ENCODE results near the gene ATP8B4. TPM values are rescaled to one million over a fixed set of nuclear protein-coding genes. Genes with fewer than 3 reads are reported as not detected.

Gene ATP8B4
- total RNA-seq, 2 experiments from 2014 or later: 0.31 TPM; not detected in 1

GRCh38 chr15:49987198-49987785 is 131.7 kb downstream of the ATP8B4 start:
- Histone ChIP-seq H3K36me3 (ENCODE audit: insufficient read depth, low read length) (no peaks in the 10 kb centered on the region), H3K4me1 (ENCODE audit: insufficient read depth, low read length) (no peaks in the 10 kb centered on the region), H3K27me3 (ENCODE audit: control insufficient read depth in 1 of 2, insufficient read depth in 2 of 2, low read length in 2 of 2) (no peaks in the 10 kb centered on the region), H3K9me3 (ENCODE audit: control insufficient read depth in 1 of 2, insufficient read depth in 1 of 2, low read length in 2 of 2) (no peaks in the 10 kb centered on the region), H3K4me3 (ENCODE audit: low read length) (no peak overlapping the region), H3K27ac (ENCODE audit: low read depth in 1 of 2, low read length in 2 of 2) (no peak overlapping the region)
- Mint-ChIP-seq H3K4me3 (no peak overlapping the region), H3K9me3 (no peaks in the 10 kb centered on the region), H3K27me3 (no peaks in the 10 kb centered on the region), H3K4me1 (ENCODE audit: low read depth) (no peaks in the 10 kb centered on the region), H3K36me3 (ENCODE audit: low read depth) (no peaks in the 10 kb centered on the region), H3K27ac (no peak overlapping the region)
- DNase-seq (no peak), ATAC-seq (ENCODE audit: poor library complexity) (no peak)
- intact Hi-C loops (cut with DNase I, micrococcal nuclease): no loop called here
- CTCF ChIA-PET: interaction anchor here (0.9 kb wide), 1 partner anchor 9 kb away, joined by 3 read pairs; no protein-coding TSS in a partner anchor
- TF ChIP-seq, protein P1, sequence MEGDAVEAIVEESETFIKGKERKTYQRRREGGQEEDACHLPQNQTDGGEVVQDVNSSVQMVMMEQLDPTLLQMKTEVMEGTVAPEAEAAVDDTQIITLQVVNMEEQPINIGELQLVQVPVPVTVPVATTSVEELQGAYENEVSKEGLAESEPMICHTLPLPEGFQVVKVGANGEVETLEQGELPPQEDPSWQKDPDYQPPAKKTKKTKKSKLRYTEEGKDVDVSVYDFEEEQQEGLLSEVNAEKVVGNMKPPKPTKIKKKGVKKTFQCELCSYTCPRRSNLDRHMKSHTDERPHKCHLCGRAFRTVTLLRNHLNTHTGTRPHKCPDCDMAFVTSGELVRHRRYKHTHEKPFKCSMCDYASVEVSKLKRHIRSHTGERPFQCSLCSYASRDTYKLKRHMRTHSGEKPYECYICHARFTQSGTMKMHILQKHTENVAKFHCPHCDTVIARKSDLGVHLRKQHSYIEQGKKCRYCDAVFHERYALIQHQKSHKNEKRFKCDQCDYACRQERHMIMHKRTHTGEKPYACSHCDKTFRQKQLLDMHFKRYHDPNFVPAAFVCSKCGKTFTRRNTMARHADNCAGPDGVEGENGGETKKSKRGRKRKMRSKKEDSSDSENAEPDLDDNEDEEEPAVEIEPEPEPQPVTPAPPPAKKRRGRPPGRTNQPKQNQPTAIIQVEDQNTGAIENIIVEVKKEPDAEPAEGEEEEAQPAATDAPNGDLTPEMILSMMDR (IDR thresholded peaks at IDR 0.05): no peak
- POLR2A ChIA-PET: no interaction called here

GRCh38 chr15:49986326-49986725 is 132.7 kb downstream of the ATP8B4 start:
- Mint-ChIP-seq H3K36me3 (ENCODE audit: low read depth) (no peaks in the 10 kb centered on the region), H3K27me3 (no peaks in the 10 kb centered on the region), H3K9me3 (no peaks in the 10 kb centered on the region), H3K4me3 (no peak overlapping the region), H3K27ac (no peak overlapping the region), H3K4me1 (ENCODE audit: low read depth) (no peaks in the 10 kb centered on the region)
- Histone ChIP-seq H3K27me3 (ENCODE audit: control insufficient read depth in 1 of 2, insufficient read depth in 2 of 2, low read length in 2 of 2) (no peaks in the 10 kb centered on the region), H3K4me3 (ENCODE audit: low read length) (no peak overlapping the region), H3K4me1 (ENCODE audit: insufficient read depth, low read length) (no peaks in the 10 kb centered on the region), H3K36me3 (ENCODE audit: insufficient read depth, low read length) (no peaks in the 10 kb centered on the region), H3K9me3 (ENCODE audit: control insufficient read depth in 1 of 2, insufficient read depth in 1 of 2, low read length in 2 of 2) (no peaks in the 10 kb centered on the region), H3K27ac (ENCODE audit: low read depth in 1 of 2, low read length in 2 of 2) (no peak overlapping the region)
- TF ChIP-seq, protein P1 (IDR thresholded peaks at IDR 0.05): no peak
- CTCF ChIA-PET: interaction anchor here (0.9 kb wide), 1 partner anchor 8 kb away, joined by 3 read pairs; no protein-coding TSS in a partner anchor
- POLR2A ChIA-PET: no interaction called here
- ATAC-seq (ENCODE audit: poor library complexity): no peak
- intact Hi-C loops (cut with DNase I, micrococcal nuclease): loop anchor here in 1 of 2 experiments (1.0 kb wide), 1 partner anchor 16 kb away; no protein-coding TSS in a partner anchor
- DNase-seq: no peak

DNA sequence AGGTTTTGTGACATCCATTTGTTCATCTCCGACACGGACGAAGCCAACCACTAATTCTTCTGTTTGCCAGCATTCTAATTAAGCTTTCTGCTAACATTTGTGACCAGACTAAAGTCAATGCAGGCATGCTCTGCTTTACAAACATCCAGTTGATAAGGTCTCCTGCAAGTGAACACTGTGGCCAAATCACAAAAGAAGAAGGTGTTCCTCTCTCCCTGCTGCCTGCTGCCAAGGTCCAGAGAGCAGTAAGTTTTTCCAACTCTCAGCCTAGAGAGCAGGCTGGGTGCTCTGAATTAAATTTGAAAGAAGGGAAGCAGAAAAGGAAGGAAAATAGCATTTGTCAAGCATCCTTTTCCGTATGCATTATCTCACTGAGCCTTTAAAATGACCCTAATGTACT is 133.6 kb downstream of the ATP8B4 start:
- Histone ChIP-seq H3K27ac (ENCODE audit: low read depth in 1 of 2, low read length in 2 of 2) (no peak overlapping the region), H3K9me3 (ENCODE audit: control insufficient read depth in 1 of 2, insufficient read depth in 1 of 2, low read length in 2 of 2) (no peaks in the 10 kb centered on the region), H3K27me3 (ENCODE audit: control insufficient read depth in 1 of 2, insufficient read depth in 2 of 2, low read length in 2 of 2) (no peaks in the 10 kb centered on the region), H3K4me1 (ENCODE audit: insufficient read depth, low read length) (no peaks in the 10 kb centered on the region), H3K36me3 (ENCODE audit: insufficient read depth, low read length) (no peaks in the 10 kb centered on the region), H3K4me3 (ENCODE audit: low read length) (no peak overlapping the region)
- ATAC-seq (ENCODE audit: poor library complexity): no peak
- POLR2A ChIA-PET: no interaction called here
- no peaks in the 10 kb centered on the region for H3K27me3 Mint-ChIP-seq
- intact Hi-C loops (cut with DNase I, micrococcal nuclease): no loop called here
- no peaks in the 10 kb centered on the region for H3K4me1 Mint-ChIP-seq (ENCODE audit: low read depth)
- CTCF ChIA-PET: interaction anchor here (1.0 kb wide), 1 partner anchor 9 kb away, joined by 3 read pairs; no protein-coding TSS in a partner anchor
- H3K36me3 Mint-ChIP-seq (ENCODE audit: low read depth): no peaks in the 10 kb centered on the region
- no peak overlapping the region for H3K4me3 Mint-ChIP-seq
- TF ChIP-seq, protein P1 (IDR thresholded peaks at IDR 0.05): no peak
- H3K27ac Mint-ChIP-seq: no peak overlapping the region
- H3K9me3 Mint-ChIP-seq: no peaks in the 10 kb centered on the region
- DNase-seq: no peak

All from CD4-positive, alpha-beta T cell (primary cell).